Measurements from ENCODE around the gene COL8A1. TPM values are rescaled to one million over a fixed set of nuclear protein-coding genes. Genes with fewer than 3 reads are reported as not detected.
"Not testable (repeated sequence)": the region's sequence is repeated elsewhere in the genome, so short reads cannot be mapped to it uniquely, and the experiment has no call there.

The COL8A1 gene
- total and polyA plus RNA-seq, 2 donors: 0.09 to 5.9 TPM

- no peak overlapping the region for H3K4me3 ChIP-seq (ENCODE audit: low read length in 2 of 2)
- H3K27ac ChIP-seq (ENCODE audit: low read depth in 1 of 2, low read length in 1 of 2): no peak overlapping the region
- 78% methylated on average over 3 of the region's 3 CpGs for WGBS
Observed at GRCh38 chr3:99716463-99716995, 78.1 kb downstream of the COL8A1 start.

GRCh38 chr3:99720985-99721632, 82.7 kb downstream of the COL8A1 start:
- Histone ChIP-seq H3K36me3 (ENCODE audit: control insufficient read depth in 2 of 2, insufficient read depth in 2 of 2, low read length in 1 of 2) (no peaks in the 10 kb centered on the region), H3K27ac (ENCODE audit: low read depth in 1 of 2, low read length in 1 of 2) (no peak overlapping the region), H3K27me3 (ENCODE audit: control insufficient read depth in 2 of 2, insufficient read depth in 1 of 2, low read length in 1 of 2) (no peaks in the 10 kb centered on the region), H3K4me3 (ENCODE audit: low read length in 2 of 2) (no peak overlapping the region), H3K4me1 (ENCODE audit: control insufficient read depth in 2 of 2, insufficient read depth in 2 of 2, low read length in 2 of 2) (no peaks in the 10 kb centered on the region), H3K9me3 (ENCODE audit: control insufficient read depth in 2 of 2, insufficient read depth in 1 of 2, low read length in 1 of 2) (no peaks in the 10 kb centered on the region)
- DNase-seq (ENCODE audit: low read depth in 6 of 9, low spot score in 9 of 9): no peak
- WGBS: 81% methylated on average over 8 of the region's 8 CpGs

More at GRCh38 chr3:99716463-99716995, 78.1 kb downstream of the COL8A1 start:
- no peaks in the 10 kb centered on the region for H3K27me3 ChIP-seq (ENCODE audit: control insufficient read depth in 2 of 2, insufficient read depth in 1 of 2, low read length in 1 of 2)
- H3K9me3 ChIP-seq (ENCODE audit: control insufficient read depth in 2 of 2, insufficient read depth in 1 of 2, low read length in 1 of 2): no peaks in the 10 kb centered on the region
- no peaks in the 10 kb centered on the region for H3K4me1 ChIP-seq (ENCODE audit: control insufficient read depth in 2 of 2, insufficient read depth in 2 of 2, low read length in 2 of 2)
- H3K36me3 ChIP-seq (ENCODE audit: control insufficient read depth in 2 of 2, insufficient read depth in 2 of 2, low read length in 1 of 2): no peaks in the 10 kb centered on the region
- no peak for DNase-seq (ENCODE audit: low read depth in 6 of 9, low spot score in 9 of 9)

GRCh38 chr3:99721633-99722007, 83.2 kb downstream of the COL8A1 start:
- Histone ChIP-seq H3K9me3 (ENCODE audit: control insufficient read depth in 2 of 2, insufficient read depth in 1 of 2, low read length in 1 of 2) (no peaks in the 10 kb centered on the region), H3K27ac (ENCODE audit: low read depth in 1 of 2, low read length in 1 of 2) (no peak overlapping the region), H3K4me3 (ENCODE audit: low read length in 2 of 2) (no peak overlapping the region), H3K36me3 (ENCODE audit: control insufficient read depth in 2 of 2, insufficient read depth in 2 of 2, low read length in 1 of 2) (no peaks in the 10 kb centered on the region), H3K4me1 (ENCODE audit: control insufficient read depth in 2 of 2, insufficient read depth in 2 of 2, low read length in 2 of 2) (no peaks in the 10 kb centered on the region), H3K27me3 (ENCODE audit: control insufficient read depth in 2 of 2, insufficient read depth in 1 of 2, low read length in 1 of 2) (no peaks in the 10 kb centered on the region)
- WGBS: 95% methylated on average over 2 of the region's 2 CpGs
- DNase-seq (ENCODE audit: low read depth in 6 of 9, low spot score in 9 of 9): no peak

- Histone ChIP-seq H3K36me3 (ENCODE audit: control insufficient read depth in 2 of 2, insufficient read depth in 2 of 2, low read length in 1 of 2) (no peaks in the 10 kb centered on the region), H3K4me3 (ENCODE audit: low read length in 2 of 2) (no peak overlapping the region), H3K9me3 (ENCODE audit: control insufficient read depth in 2 of 2, insufficient read depth in 1 of 2, low read length in 1 of 2) (no peaks in the 10 kb centered on the region), H3K4me1 (ENCODE audit: control insufficient read depth in 2 of 2, insufficient read depth in 2 of 2, low read length in 2 of 2) (no peaks in the 10 kb centered on the region), H3K27me3 (ENCODE audit: control insufficient read depth in 2 of 2, insufficient read depth in 1 of 2, low read length in 1 of 2) (no peaks in the 10 kb centered on the region), H3K27ac (ENCODE audit: low read depth in 1 of 2, low read length in 1 of 2) (no peak overlapping the region)
- WGBS: 65% methylated on average over 1 of the region's 1 CpG
- DNase-seq (ENCODE audit: low read depth in 6 of 9, low spot score in 9 of 9): no peak
Observed at GRCh38 chr3:99724276-99724675, 85.9 kb downstream of the COL8A1 start.

- WGBS: 94% methylated on average over 2 of the region's 2 CpGs
- Histone ChIP-seq H3K27ac (ENCODE audit: low read depth in 1 of 2, low read length in 1 of 2) (no peak overlapping the region), H3K4me3 (ENCODE audit: low read length in 2 of 2) (no peak overlapping the region), H3K9me3 (ENCODE audit: control insufficient read depth in 2 of 2, insufficient read depth in 1 of 2, low read length in 1 of 2) (no peaks in the 10 kb centered on the region), H3K27me3 (ENCODE audit: control insufficient read depth in 2 of 2, insufficient read depth in 1 of 2, low read length in 1 of 2) (no peaks in the 10 kb centered on the region), H3K36me3 (ENCODE audit: control insufficient read depth in 2 of 2, insufficient read depth in 2 of 2, low read length in 1 of 2) (no peaks in the 10 kb centered on the region), H3K4me1 (ENCODE audit: control insufficient read depth in 2 of 2, insufficient read depth in 2 of 2, low read length in 2 of 2) (no peaks in the 10 kb centered on the region)
- DNase-seq (ENCODE audit: low read depth in 6 of 9, low spot score in 9 of 9): no peak
Observed at GRCh38 chr3:99730870-99731269, 92.5 kb downstream of the COL8A1 start.

GRCh38 chr3:99731499-99731898, 93.1 kb downstream of the COL8A1 start:
- H3K9me3 ChIP-seq (ENCODE audit: control insufficient read depth in 2 of 2, insufficient read depth in 1 of 2, low read length in 1 of 2): no peaks in the 10 kb centered on the region
- H3K27ac ChIP-seq (ENCODE audit: low read depth in 1 of 2, low read length in 1 of 2): no peak overlapping the region
- H3K36me3 ChIP-seq (ENCODE audit: control insufficient read depth in 2 of 2, insufficient read depth in 2 of 2, low read length in 1 of 2): no peaks in the 10 kb centered on the region
- H3K4me3 ChIP-seq (ENCODE audit: low read length in 2 of 2): no peak overlapping the region
- H3K4me1 ChIP-seq (ENCODE audit: control insufficient read depth in 2 of 2, insufficient read depth in 2 of 2, low read length in 2 of 2): no peaks in the 10 kb centered on the region
- DNase-seq (ENCODE audit: low read depth in 6 of 9, low spot score in 9 of 9): no peak
- 87% methylated on average over 1 of the region's 1 CpG for WGBS
- no peaks in the 10 kb centered on the region for H3K27me3 ChIP-seq (ENCODE audit: control insufficient read depth in 2 of 2, insufficient read depth in 1 of 2, low read length in 1 of 2)

- not testable (repeated sequence) for DNase-seq (ENCODE audit: low read depth in 6 of 9, low spot score in 9 of 9); H3K27ac ChIP-seq (ENCODE audit: low read depth in 1 of 2, low read length in 1 of 2); H3K9me3 ChIP-seq (ENCODE audit: control insufficient read depth in 2 of 2, insufficient read depth in 1 of 2, low read length in 1 of 2); H3K27me3 ChIP-seq (ENCODE audit: control insufficient read depth in 2 of 2, insufficient read depth in 1 of 2, low read length in 1 of 2); H3K4me3 ChIP-seq (ENCODE audit: low read length in 2 of 2); H3K4me1 ChIP-seq (ENCODE audit: control insufficient read depth in 2 of 2, insufficient read depth in 2 of 2, low read length in 2 of 2); H3K36me3 ChIP-seq (ENCODE audit: control insufficient read depth in 2 of 2, insufficient read depth in 2 of 2, low read length in 1 of 2)
- WGBS: 95% methylated on average over 2 of the region's 2 CpGs
Observed at GRCh38 chr3:99740371-99740770, 102.0 kb downstream of the COL8A1 start.

GRCh38 chr3:99741588-99741987, 103.2 kb downstream of the COL8A1 start:
- 91% methylated on average over 2 of the region's 2 CpGs for WGBS
- DNase-seq (ENCODE audit: low read depth in 6 of 9, low spot score in 9 of 9): no peak
- H3K9me3 ChIP-seq (ENCODE audit: control insufficient read depth in 2 of 2, insufficient read depth in 1 of 2, low read length in 1 of 2): peaks cover 0 to 6% of the 10 kb centered on the region in 2 donors
- H3K27ac ChIP-seq (ENCODE audit: low read depth in 1 of 2, low read length in 1 of 2): no peak overlapping the region
- H3K27me3 ChIP-seq (ENCODE audit: control insufficient read depth in 2 of 2, insufficient read depth in 1 of 2, low read length in 1 of 2): no peaks in the 10 kb centered on the region
- H3K4me1 ChIP-seq (ENCODE audit: control insufficient read depth in 2 of 2, insufficient read depth in 2 of 2, low read length in 2 of 2): no peaks in the 10 kb centered on the region
- no peak overlapping the region for H3K4me3 ChIP-seq (ENCODE audit: low read length in 2 of 2)
- H3K36me3 ChIP-seq (ENCODE audit: control insufficient read depth in 2 of 2, insufficient read depth in 2 of 2, low read length in 1 of 2): no peaks in the 10 kb centered on the region

- H3K27me3 ChIP-seq (ENCODE audit: control insufficient read depth in 2 of 2, insufficient read depth in 1 of 2, low read length in 1 of 2): no peaks in the 10 kb centered on the region
- no peak for DNase-seq (ENCODE audit: low read depth in 6 of 9, low spot score in 9 of 9)
- no peaks in the 10 kb centered on the region for H3K36me3 ChIP-seq (ENCODE audit: control insufficient read depth in 2 of 2, insufficient read depth in 2 of 2, low read length in 1 of 2)
- no peaks in the 10 kb centered on the region for H3K4me1 ChIP-seq (ENCODE audit: control insufficient read depth in 2 of 2, insufficient read depth in 2 of 2, low read length in 2 of 2)
- H3K27ac ChIP-seq (ENCODE audit: low read depth in 1 of 2, low read length in 1 of 2): no peak overlapping the region
- WGBS: 79% methylated on average over 3 of the region's 3 CpGs
- H3K9me3 ChIP-seq (ENCODE audit: control insufficient read depth in 2 of 2, insufficient read depth in 1 of 2, low read length in 1 of 2): no peaks in the 10 kb centered on the region
- no peak overlapping the region for H3K4me3 ChIP-seq (ENCODE audit: low read length in 2 of 2)
Observed at GRCh38 chr3:99747915-99748314, 109.5 kb downstream of the COL8A1 start.

Data from thymus (tissue), 11 donors.